Breast epithelium (tissue), 3 donors: ENCODE measurements around the gene PTGES3.

Experiments
- CTCF ChIP-seq, 3 donors: fragments of 450-650 bp; IDR thresholded peaks; one replicate each; pipeline ENCODE4 v1.5.1; 2016 to 2017; ENCODE audit warnings: antibody characterized with exemption in 3 of 3, mild to moderate bottlenecking in 3 of 3, moderate library complexity in 3 of 3
- POLR2A ChIP-seq: fragments of 450-650 bp; IDR thresholded peaks from one replicate; pipeline ENCODE4 v1.6.1; 2016; ENCODE audit warnings: antibody characterized with exemption, mild to moderate bottlenecking, moderate library complexity
- POLR2AphosphoS5 ChIP-seq, 3 donors: sonication (generic); formaldehyde crosslinking; IDR thresholded peaks; one replicate each; pipeline ENCODE4 v1.6.1; 2017; ENCODE audit warnings: antibody characterized with exemption in 3 of 3

GRCh38 chr12:56632701-56633467 is 55.2 kb downstream of the PTGES3 start:
- TF ChIP-seq CTCF (IDR thresholded peaks at IDR 0.05) (no peak), POLR2AphosphoS5 (IDR thresholded peaks at IDR 0.05) (no peak), POLR2A (no peak)
